GM21360 (cell line): ENCODE results near the gene ACBD5.
A peak's percentile ranks its signal among the peaks of the same experiment; 100 is the strongest.
"Not testable (repeated sequence)": the region's sequence is repeated elsewhere in the genome, so short reads cannot be mapped to it uniquely, and the experiment has no call there.

Source experiments
- ATAC-seq: cut with Tn5 transposase; IDR thresholded peaks from one replicate; pipeline ENCODE4 v1.9.1; 2021; ENCODE audit warnings: mild to moderate bottlenecking, moderate library complexity; ENCODE audit not compliant: unreplicated experiment

ACBD5 gene, protein sequence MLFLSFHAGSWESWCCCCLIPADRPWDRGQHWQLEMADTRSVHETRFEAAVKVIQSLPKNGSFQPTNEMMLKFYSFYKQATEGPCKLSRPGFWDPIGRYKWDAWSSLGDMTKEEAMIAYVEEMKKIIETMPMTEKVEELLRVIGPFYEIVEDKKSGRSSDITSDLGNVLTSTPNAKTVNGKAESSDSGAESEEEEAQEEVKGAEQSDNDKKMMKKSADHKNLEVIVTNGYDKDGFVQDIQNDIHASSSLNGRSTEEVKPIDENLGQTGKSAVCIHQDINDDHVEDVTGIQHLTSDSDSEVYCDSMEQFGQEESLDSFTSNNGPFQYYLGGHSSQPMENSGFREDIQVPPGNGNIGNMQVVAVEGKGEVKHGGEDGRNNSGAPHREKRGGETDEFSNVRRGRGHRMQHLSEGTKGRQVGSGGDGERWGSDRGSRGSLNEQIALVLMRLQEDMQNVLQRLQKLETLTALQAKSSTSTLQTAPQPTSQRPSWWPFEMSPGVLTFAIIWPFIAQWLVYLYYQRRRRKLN

DNA sequence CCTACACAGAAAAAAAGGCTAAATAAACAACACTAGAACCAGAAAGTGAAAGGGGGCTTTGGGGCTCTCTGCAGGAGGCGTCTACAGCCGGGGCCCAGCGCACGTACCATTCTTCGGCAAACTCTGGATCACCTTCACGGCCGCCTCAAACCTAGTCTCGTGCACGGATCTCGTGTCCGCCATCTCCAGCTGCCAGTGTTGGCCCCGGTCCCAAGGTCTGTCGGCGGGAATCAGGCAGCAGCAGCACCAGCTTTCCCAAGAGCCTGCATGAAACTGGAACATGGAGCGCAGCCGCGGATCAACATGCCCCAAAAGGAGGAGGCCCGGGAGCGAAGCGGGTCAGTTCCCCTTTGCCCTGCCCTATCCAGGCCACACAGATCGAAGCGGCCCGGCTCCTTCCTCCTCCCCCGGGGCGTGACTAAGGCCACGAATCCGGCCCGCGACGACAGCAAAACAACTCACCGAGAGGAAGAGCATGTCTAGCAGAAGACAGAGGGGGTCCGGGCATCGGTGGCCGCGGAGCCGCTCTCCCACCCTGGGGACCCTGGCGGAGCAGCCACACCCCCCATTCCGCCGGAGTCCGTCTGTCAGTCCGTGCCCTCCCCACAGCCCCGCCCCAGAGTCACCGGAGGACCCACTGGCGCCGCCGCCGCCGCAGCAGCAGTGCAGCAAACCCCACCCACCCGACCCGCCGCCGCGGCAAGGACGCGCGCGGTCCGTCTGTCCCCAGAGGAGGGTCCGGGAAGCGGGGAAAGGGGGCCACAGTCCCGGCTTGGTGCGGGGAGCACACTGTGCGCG lies at the start of gene ACBD5:
Gene ACBD5, minus strand, starts transcription at position 586 of the 798 bp plus-strand sequence. Its CDS starts 109 bp downstream, at position 477.
- ATAC-seq, result peak; percentile 36

DNA sequence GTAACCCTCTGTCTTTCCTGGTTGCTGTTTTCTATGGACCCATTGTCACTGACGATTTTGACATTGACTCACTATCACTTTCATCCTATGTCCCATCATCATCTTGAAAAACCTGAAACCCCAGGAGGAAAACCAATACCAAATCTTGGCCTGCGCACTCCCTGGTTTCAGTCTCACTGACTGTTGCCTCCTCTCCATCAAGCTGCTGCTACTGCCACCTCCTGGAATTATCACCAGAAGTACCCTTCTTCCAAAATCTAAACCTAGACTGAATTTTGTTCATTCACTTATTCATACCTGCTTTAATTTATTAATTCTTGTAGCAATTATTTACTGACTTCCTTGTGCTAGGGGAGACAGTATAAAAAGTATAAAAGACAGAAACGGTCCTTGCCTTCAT lies 44.5 kb upstream of the ACBD5 start:
- no peak for ATAC-seq

DNA sequence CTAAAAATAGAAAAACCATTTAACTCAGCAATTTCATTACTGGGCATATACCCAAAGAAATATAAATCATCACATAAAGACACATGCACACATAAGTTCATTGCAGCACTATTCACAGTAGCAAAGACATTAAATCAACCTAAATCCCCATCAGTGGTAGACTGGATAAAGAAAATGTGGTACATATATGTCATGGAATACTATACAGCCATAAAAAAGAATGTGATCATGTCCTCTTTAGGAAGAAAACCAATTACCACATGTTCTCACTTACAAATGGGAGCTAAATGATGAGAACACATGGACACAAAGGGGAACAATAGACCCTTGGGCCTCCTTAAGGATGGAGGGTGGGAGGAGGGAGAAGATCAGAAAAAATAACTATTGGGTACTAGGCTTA lies 36.0 kb upstream of the ACBD5 start:
- ATAC-seq, result no peak

DNA sequence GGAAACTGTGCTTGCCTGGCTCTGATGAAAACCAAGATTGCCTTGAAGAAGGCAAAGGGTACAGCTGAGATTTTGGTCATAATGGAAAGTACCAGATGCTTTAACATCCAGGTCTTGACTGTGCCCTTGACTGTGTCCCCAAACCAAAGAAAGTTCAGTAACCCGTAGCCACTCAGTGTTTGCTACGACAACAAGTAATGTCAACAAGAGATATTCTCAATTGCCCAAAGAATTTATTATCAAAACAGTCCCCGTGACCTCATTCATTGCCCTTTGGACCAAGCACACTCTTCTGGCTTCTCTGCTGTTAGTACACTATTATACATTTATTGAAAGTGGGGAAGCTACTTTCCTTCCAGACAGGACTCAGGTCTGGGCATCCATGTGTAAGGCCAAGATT lies 25.4 kb upstream of the ACBD5 start:
- ATAC-seq, result not testable (repeated sequence)

DNA sequence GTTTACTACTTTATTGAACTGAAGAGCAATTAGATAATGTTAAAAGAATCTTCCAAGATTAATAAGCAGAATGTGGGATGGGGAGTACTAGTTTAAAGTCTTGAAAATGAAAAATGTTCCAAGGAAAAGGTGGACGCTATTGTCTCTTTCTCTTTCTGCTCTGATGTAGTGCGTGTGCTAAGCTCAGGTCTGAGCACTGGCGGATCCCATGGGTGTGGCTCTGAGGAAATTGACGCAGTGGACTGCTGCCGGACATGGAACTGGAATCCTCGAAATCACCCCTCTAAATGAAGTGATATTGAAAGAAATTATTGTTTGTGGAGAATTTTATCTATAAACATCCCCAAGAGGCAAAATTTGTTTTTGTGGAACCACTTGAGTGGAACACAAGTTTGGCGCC lies 22.2 kb upstream of the ACBD5 start:
- ATAC-seq, result not testable (repeated sequence)

DNA sequence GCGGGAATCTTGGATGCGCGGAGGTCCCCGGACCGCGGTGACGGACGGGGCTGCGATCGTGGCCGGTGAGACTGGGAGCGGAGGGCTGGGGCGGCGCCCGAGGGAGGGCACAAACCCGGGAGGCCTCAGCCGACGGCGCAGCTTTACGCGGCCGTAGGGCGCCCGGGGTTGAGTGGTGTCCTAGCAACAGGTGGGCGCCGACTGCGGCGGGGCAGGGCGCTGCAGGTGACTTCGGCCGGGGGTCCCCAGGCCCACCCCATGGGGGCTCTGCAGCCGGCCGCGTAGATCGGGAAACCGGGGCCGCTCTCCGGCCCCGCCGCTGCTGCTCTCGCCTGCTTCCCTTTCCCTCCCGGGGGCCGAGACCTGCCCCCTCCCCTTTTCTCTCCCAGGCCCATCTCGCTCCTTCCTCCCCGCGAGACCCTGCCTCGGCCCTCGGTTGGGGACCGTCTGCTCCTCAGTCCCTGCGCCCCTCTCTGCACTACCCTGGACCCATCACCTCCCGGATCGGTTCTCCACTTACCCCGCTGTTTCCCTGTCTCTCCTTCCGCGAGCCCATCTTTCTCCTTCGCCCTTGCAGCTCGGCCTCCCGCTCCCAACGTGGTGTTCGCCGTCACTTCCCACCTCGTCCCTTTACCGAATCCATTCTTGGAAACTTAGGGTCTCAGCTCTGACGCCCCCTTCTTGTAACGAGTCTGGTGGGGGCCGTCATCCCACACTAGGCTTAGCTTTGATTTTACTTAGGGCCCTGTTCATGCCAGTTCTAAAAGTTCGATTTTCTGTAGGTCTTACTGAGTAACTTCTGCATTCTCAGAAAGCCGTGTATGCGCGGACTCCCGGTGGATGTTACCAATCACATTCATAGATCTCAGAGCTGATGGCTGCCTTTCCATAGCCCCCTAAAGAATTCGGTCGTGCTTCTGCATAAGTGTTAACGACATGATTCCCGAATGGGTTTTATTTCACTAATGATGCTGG lies 18.5 kb upstream of the ACBD5 start:
- peak; percentile 89 for ATAC-seq

DNA sequence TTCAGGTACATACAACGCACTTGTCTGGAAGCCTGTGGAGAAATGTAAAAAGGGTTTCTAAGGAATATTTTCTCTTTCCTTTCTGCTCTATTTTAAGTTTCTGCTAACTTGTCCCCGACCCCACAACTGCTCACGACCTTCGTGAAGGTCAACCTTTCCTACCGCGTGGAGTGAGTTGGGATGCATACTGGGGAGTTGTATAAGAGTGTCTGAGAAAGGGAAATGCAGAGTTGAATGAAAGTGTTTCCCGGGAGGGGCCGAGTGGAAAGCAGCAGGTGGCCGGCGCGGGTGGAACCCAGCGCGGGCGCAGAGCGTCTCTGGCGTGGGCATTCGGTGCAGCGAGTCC lies 17.9 kb upstream of the ACBD5 start:
- ATAC-seq, result no peak

DNA sequence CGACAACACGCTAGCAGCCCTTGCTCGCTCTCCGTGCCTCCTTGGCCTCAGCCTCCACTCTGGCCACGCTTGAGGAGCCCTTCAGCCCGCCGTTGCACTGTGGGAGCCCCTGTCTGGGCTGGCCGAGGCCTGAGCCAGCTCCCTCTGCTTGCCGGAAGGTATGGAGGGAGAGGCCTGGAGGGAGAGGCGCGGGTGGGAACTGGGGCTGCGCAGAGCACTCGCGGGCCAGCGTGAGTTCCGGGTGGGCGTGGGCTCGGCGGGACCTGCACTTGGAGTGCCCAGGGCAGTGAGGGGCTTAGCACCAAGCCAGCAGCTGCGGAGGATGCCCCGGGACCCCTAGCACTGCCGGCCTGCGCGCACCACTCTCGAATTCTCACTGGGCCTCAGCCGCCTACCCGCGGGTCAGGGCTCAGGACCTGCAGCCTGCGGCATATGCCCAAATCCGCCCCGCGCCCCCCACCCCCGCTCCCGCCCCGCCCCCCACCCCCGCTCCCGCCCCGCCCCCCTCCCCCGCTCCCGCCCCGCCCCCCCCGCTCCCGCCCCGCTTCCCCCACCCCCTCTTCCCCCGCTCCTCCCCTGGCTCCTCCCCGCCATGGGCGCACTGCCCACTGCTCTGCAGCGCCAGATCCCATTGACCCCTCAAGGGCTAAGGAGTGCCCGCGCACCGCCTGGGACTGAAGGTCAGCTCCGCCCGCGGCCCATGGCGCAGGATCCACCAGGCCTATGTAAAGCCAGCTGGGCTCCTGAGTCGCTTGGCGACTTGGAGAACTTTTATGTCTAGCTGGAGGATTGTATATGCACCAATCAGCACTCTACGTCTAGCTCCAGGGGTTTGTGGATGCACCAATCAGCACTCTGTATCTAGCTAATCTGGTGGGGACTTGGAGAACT lies 15.9 kb upstream of the ACBD5 start:
- no peak for ATAC-seq

DNA sequence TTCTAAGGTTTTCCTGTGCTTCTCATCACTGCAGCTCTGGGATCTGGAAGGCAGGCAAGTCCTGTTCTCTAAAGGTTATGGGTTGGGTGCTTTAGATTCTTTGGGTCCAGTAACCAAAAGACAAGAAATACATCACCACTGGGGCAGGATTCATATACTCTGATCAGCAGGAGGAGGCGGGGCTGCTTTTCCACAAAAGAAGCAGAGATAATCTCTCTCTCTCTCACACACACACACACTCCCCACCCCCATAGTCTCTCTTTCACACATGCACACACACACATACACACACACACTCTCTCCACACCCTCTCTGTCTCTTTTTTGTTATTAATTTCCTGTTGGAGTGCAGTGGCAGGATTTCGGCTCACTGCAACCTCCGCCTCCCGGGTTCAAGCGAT lies 13.0 kb upstream of the ACBD5 start:
- ATAC-seq, result no peak

DNA sequence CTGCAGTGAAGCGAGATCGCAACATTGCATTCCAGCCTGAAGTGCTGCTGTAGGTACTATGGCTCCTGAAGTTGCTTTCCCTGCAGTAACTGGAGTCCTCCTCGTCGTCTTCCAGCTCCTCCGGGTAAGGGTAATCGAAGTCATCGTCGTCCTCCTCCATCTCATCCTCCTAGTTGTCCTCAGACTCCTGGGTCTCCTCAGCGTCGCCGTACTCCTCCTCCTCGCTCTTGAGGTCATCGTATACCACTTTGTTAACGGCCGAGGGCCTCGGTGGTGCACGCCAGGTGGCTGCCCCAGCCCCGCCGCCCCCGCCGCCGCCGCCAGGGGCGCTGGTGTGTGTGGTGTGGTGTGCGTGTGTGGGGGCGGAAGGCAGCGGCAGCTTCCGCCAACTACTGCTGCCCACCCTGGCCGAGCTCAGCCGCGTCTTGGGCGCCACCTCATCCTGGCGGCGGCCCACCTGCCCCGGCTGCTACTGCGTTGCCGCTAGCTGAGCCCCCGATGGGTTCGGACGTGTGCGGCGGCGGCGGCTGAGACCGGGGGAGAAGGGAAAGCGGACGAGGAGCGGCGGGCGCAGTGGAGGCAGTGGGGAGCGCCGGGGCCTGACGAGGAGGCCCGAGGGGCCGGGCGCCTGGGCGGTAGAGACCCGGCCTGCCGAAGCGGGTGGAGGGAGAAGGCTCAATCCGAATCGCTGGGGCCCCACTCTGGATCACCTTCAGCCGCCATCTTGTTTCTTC lies 11.8 kb upstream of the ACBD5 start:
- peak; percentile 98 for ATAC-seq

DNA sequence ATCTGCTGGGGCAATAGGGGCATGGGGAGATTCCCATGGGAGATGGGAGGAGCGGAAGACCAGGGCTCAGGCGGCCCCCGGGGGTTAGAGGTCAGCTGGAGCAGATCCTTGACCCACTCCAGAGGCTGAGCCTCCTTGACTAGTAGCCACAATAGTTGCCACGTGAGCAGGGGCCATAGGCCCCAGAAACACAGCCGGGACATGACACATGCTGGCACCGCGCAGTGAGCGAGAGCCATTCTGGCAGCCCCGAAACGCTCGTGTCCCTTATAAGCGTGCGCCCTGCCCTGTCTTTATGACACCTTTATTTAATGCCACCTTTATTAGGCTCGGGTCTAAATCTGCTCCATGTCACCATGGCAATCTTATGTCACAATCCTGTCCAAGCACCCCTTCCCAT lies 11.0 kb upstream of the ACBD5 start:
- no peak for ATAC-seq

DNA sequence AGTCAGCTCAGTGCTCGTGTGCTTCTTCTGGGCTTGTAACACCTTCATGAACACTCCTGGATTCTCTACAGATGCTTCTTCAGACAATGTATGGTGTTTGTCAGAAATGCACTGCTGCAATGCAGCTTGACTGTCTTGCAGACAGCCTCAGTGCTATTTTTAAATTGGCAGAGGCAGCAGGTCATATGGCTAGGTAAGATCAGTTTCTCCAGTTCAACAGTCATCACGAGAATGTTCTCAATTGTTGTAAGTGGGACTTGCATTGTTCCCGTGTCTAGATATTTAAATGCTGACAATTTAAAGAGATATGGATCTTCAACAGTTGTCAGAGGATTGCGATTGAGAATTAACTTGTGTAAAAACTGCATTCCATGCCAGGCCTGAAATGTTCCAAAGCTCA lies 7.6 kb upstream of the ACBD5 start:
- no peak for ATAC-seq

DNA sequence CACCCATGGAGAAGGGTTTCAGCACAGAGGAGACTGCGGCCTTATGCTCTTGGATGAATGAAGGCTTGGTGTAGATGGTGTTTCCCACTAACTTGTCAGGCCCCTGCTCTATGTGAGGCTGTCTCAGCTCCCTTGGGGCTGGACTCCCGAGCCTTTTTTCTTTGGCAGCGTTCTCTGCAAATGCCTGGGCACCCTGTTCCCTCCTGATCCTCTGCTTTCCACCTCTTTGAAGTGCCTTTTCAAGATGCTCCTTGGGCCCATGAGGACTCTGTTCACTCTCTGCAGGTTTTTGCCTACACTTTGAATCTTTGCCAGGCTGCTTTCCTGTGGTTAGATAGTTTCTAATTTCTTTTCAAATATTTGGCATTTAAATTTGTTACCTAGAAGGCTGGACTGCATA lies 6.8 kb upstream of the ACBD5 start:
- ATAC-seq, result no peak

DNA sequence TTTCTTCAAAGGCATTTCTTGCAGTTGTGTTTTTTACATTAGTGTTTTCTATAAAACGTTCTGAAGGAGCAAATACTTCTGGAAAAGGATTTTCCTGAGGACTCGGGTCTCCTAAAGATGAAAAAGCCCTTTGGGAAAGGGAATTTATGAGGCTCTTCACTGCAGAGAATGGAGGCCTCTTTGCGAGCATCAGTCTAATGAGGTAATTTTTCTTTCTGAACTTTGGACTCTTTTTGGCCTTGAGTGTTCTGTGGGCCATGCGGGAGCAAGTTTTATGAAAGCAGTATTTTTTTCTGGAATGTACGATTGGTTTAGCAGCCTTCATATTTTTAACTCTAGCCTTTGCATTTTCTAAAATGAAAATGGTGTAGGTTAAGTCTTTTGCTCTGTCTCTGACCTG lies 6.4 kb upstream of the ACBD5 start:
- ATAC-seq, result no peak

DNA sequence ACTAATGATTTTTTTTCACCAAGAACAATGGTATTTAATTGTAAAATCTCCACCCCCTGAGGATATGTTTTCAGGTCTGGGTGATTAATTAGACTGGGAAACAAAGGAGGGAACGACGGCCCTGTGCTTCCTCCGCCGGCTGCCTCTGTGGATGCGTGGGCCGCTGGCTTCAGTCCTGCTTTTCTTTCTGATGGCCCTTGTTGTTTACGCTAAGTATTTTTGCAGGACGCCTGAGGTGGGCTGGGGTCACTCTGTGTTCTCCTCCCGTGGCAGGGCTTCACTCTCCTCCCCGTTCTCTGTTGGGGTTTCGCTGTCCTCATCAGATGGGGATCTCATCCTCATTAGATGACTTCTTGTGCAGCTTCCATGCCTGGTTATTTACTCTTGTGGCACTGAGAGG lies 5.2 kb upstream of the ACBD5 start:
- no peak for ATAC-seq

DNA sequence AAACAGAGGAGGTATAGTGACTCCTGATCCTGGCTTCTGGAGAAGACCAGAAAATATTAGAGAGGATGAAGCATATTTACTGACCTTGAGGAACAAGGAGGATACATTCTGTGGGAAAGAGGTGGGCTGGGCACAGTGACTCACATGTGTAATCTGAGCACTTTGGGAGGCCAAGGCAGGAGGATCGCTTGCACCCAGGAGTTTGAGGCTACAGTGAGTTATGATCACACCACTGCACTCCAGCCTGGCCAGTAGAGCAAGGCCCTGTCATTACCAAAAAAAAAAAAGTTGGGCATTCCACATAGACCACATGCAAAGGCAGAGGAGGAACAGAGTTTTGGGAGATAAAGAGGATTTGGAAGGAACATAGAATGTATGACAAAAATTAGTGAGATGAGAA lies 4.4 kb upstream of the ACBD5 start:
- ATAC-seq, result no peak

DNA sequence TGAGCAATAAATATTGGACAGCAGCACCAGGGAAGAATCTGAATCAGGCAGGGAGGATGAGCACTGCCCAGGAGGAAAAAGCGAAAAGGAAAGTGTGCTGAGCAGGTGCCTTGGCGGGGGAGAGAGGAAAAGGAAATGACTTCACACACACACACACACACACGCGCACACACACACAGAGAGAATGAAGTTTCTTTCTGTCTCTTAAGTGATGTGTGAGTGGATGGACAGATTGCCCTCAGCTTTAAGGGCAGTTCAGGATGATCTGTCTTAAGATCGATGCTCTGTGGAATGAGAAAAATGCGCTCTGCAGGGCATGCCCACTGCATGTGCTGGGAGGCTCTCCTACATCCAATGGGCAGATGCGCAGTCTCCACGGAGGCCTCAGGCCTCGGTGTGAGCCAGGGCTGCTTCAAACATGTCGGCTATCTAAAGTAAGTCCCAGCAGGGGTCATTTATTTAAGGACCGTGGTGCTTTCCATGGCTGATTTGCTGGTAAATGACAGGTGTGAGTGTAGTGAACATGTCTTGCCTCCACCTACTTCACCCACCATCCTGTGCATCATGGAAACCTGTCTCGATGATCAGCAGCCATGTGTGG lies 2.5 kb upstream of the ACBD5 start:
- peak; percentile 28 for ATAC-seq

DNA sequence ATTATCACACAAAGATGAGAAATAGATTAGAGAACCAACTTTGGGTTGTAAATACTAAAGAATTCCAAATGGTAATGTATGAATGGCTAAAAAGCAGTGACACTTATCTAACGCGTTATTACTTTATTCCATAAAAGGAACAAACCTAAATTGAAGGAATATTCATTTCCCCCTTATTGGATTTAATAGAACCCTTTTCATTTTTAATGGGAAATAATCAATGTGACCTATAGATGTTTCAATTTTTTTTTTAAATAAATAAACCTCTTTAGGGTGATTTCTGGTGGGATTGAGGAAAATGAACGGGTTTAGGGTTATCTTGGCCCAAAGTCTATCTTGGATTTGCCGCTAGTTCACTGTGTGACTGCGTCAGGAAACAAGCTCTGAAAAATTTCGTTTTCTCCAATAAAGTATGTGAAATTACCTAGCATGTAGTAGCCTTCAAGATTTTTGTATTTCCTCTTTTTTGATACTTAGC lies 1.9 kb upstream of the ACBD5 start:
- ATAC-seq, result no peak
